Activated B cell treated with CpG ODN at 0.5 μM for 24 hours (primary cell): ENCODE measurements around the gene RBM47. TPM values are rescaled to one million over a fixed set of nuclear protein-coding genes. Genes with fewer than 3 reads are reported as not detected.
A peak's percentile ranks its signal among the peaks of the same experiment; 100 is the strongest.

Experiments
- ATAC-seq: fragments of 200-7000 bp; cut with Tn5 transposase; one replicate; pipeline ENCODE4 v1.10.0; 2021; ENCODE audit warnings: low read depth, mild to moderate bottlenecking, moderate library complexity
- CTCF ChIA-PET: fragments of 350-600 bp; sonication (Branson Sonifier 250); formaldehyde crosslinking; loops from one replicate; lab custom pipeline; 2021; ENCODE audit warnings: antibody characterized with exemption; lab: Charles Lee
- POLR2A ChIA-PET: fragments of 350-600 bp; sonication (Branson Sonifier 250); formaldehyde crosslinking; loops from one replicate; lab custom pipeline; 2021; ENCODE audit warnings: antibody characterized with exemption; lab: Charles Lee
- DNase-seq: peaks from one replicate; pipeline ENCODE4 v3.0.0; 2022
- H3K27ac Mint-ChIP-seq: one replicate; pipeline ENCODE4 v1.8.0; 2020; ENCODE audit warnings: mixed read lengths
- H3K27me3 Mint-ChIP-seq: one replicate; pipeline ENCODE4 v1.8.0; 2021; ENCODE audit warnings: mixed read lengths
- H3K36me3 Mint-ChIP-seq: one replicate; pipeline ENCODE4 v1.8.0; 2021; ENCODE audit warnings: low read depth, mixed read lengths
- H3K4me1 Mint-ChIP-seq: one replicate; pipeline ENCODE4 v1.8.0; 2021; ENCODE audit warnings: mixed read lengths
- H3K4me3 Mint-ChIP-seq: one replicate; pipeline ENCODE4 v1.8.0; 2020; ENCODE audit warnings: mild to moderate bottlenecking, mixed read lengths
- H3K9me3 Mint-ChIP-seq: one replicate; pipeline ENCODE4 v1.8.0; 2020; ENCODE audit warnings: mixed read lengths
- CTCF ChIP-seq: fragments of 200-600 bp; IDR thresholded peaks from one replicate; pipeline ENCODE4 v1.8.0; 2022; ENCODE audit warnings: antibody characterized with exemption, mild to moderate bottlenecking
- intact Hi-C: fragments of 100-400 bp; cut with micrococcal nuclease; formaldehyde crosslinking; loops from one replicate; pipeline ENCODE4 v1.15.1; 2024
- total RNA-seq: library from RNA; stranded (reverse); gene quantifications from 2 replicates; pipeline ENCODE4 v1.2.3, GENCODE V29; 2022

The RBM47 gene
- 6.3 and 8.0 TPM in 2 replicates for total RNA-seq

- peak; percentile 29 for DNase-seq
- Mint-ChIP-seq H3K36me3 (peaks cover 3% of the 10 kb centered on the region), H3K4me3 (peak within 1 kb of the TSS; percentile 93), H3K4me1 (peaks cover 22% of the 10 kb centered on the region), H3K27ac (peak within 1 kb of the TSS; percentile 84), H3K27me3 (peaks cover 5% of the 10 kb centered on the region), H3K9me3 (no peaks in the 10 kb centered on the region)
- TF ChIP-seq CTCF, result no peak
- peak; percentile 65 for ATAC-seq
- CTCF ChIA-PET, result no interaction called here
- intact Hi-C loops, result loop anchor here (1.0 to 10.0 kb wide), 6 partner anchors 8 to 167 kb away; no protein-coding TSS in a partner anchor
- POLR2A ChIA-PET, result interaction anchor here (0.6 to 2.6 kb wide), 3 partner anchors 12 to 95 kb away, joined by 3 to 16 read pairs (median 7); no protein-coding TSS in a partner anchor
These were observed at the start of gene RBM47 for GRCh38 chr4:40629401-40630334. RBM47 (minus strand) TSS chr4:40629864; CDS start chr4:40438893, 190,971 bp downstream.

GRCh38 chr4:40678421-40678820 is 48.8 kb upstream of the RBM47 start:
- CTCF ChIA-PET, result no interaction called here
- Mint-ChIP-seq H3K9me3 (no peaks in the 10 kb centered on the region), H3K4me3 (no peak overlapping the region), H3K27ac (no peak overlapping the region), H3K27me3 (peaks cover 6% of the 10 kb centered on the region), H3K4me1 (no peaks in the 10 kb centered on the region), H3K36me3 (no peaks in the 10 kb centered on the region)
- TF ChIP-seq CTCF, result no peak
- intact Hi-C loops, result no loop called here
- POLR2A ChIA-PET, result no interaction called here
- ATAC-seq, result no peak
- no peak for DNase-seq

- intact Hi-C loops, result no loop called here
- POLR2A ChIA-PET, result no interaction called here
- no peak for ATAC-seq
- Mint-ChIP-seq H3K4me3 (no peak overlapping the region), H3K27ac (no peak overlapping the region), H3K4me1 (no peaks in the 10 kb centered on the region), H3K9me3 (no peaks in the 10 kb centered on the region), H3K36me3 (no peaks in the 10 kb centered on the region), H3K27me3 (peaks cover 6% of the 10 kb centered on the region)
- TF ChIP-seq CTCF, result no peak
- DNase-seq, result no peak
- CTCF ChIA-PET, result no interaction called here
These were observed 45.5 kb upstream of the RBM47 start for GRCh38 chr4:40675166-40675565.

GRCh38 chr4:40672528-40673522 is 43.2 kb upstream of the RBM47 start:
- Mint-ChIP-seq H3K27me3 (peaks cover 3% of the 10 kb centered on the region), H3K27ac (no peak overlapping the region), H3K9me3 (no peaks in the 10 kb centered on the region), H3K4me1 (no peaks in the 10 kb centered on the region), H3K4me3 (no peak overlapping the region), H3K36me3 (no peaks in the 10 kb centered on the region)
- POLR2A ChIA-PET, result no interaction called here
- CTCF ChIA-PET, result no interaction called here
- TF ChIP-seq CTCF, result no peak
- DNase-seq (no peak), ATAC-seq (no peak)
- intact Hi-C loops, result no loop called here
